PFSK-1 (cell line): ENCODE results near the gene FABP1.

Experiments used
- FOXP2 ChIP-seq: optimal IDR thresholded peaks from 2 replicates; pipeline ENCODE3; 2011; ENCODE audit warnings: borderline replicate concordance, control low read depth, inconsistent platforms; ENCODE audit not compliant: insufficient read depth; ENCODE audit errors: extremely low read length, extremely low read depth
- POLR2AphosphoS5 ChIP-seq: IDR thresholded peaks from 2 replicates; pipeline ENCODE4 v1.6.1; 2012; ENCODE audit warnings: low read depth, mild to moderate bottlenecking, control low read depth, low read length, moderate library complexity
- REST ChIP-seq, 2 experiments: IDR thresholded peaks; 2 replicates each; pipeline versions ENCODE4 v1.6.1 to v1.8.0; 2011 to 2012; ENCODE audit warnings: low read depth in 2 of 2, low read length in 2 of 2, control low read depth in 1 of 2, inconsistent platforms in 1 of 2, mild to moderate bottlenecking in 1 of 2, moderate library complexity in 1 of 2; ENCODE audit not compliant: insufficient read depth in 1 of 2
- SIN3A ChIP-seq: IDR thresholded peaks from 2 replicates; pipeline ENCODE4 v1.6.1; 2012; ENCODE audit warnings: mild to moderate bottlenecking, low read length, moderate library complexity, borderline replicate concordance; ENCODE audit not compliant: insufficient read depth
- TAF1 ChIP-seq: IDR thresholded peaks from 2 replicates; pipeline ENCODE4 v1.6.1; 2012; ENCODE audit warnings: low read length, control low read depth, borderline replicate concordance; ENCODE audit not compliant: insufficient read depth

Gene FABP1

DNA sequence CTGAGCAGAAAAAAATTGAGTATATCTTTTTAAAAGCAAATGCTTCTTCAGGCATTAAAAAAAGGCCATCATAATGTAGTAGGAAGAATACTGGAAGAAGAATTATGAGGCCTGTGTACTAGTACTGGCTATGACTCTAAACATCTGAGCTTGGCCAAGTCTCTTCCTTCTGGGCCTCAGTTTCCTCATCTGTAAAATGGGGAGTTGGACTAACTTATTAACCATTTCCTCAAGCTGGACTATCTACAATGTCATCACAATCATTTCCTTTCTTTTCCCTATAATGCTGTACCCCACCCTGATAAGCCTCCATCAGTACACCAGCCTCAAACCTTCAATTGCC lies 29.3 kb downstream of the FABP1 start:
- TF ChIP-seq POLR2AphosphoS5 (no peak), FOXP2 (no peak), TAF1 (no peak), REST (IDR thresholded peaks at IDR 0.05; ENCODE audit: insufficient read depth in 1 of 2, low read depth in 2 of 2, low read length in 2 of 2) (no peak), SIN3A (no peak)

DNA sequence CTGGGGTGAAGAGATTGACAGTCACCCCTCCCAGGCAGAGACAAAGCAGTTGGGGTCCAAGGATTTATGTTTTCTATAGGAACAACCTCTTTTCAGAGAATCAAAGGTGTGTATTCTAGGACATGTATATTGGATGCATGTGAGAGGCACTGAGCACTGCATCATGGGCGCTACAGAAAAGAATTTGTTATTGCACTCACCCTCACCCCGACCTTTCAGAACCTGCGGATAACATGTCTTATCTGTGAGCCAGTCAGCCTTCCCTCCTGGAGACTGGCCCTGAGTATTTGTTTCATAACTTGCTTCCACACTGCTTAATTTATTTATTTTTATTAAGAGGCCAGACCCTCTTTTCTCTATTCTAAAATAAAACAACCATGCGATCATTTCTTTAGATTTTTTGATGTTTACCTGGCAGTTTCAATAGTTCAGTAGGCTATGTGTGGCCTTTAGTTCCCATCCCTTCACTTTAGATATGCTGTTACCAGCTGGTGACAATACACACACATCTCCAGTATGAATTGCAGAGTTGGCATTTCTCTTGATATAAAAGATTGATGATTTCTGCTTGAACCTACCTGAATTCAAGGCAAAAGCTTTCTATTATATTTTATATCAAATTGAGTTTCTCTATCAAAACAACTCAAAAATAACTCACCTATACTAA lies 29.8 kb downstream of the FABP1 start:
- TF ChIP-seq REST (IDR thresholded peaks at IDR 0.05; ENCODE audit: insufficient read depth in 1 of 2, low read depth in 2 of 2, low read length in 2 of 2) = no peak
- no peak for TF ChIP-seq FOXP2
- no peak for TF ChIP-seq TAF1
- no peak for TF ChIP-seq POLR2AphosphoS5
- TF ChIP-seq SIN3A = no peak

DNA sequence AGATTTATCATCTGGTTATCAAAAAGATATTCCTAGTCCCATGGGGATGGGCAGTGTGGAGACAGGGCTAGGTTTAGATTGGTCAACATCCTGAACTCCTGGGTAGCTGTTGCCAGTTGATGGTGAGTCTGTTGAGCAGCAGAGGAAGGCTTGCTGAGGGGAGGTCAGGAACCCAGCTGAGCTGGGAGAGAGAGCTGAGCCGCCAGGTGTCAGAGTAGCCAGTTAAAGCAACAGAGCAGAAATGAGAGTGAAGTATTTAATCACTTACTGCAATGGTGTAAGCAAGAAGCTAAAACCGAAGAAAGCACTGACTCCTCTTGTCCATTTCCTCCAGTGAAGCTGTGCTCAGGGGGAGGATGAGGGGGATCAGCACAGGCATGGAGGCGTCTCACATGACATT lies 30.7 kb downstream of the FABP1 start:
- no peak for TF ChIP-seq FOXP2
- TF ChIP-seq POLR2AphosphoS5 = no peak
- TF ChIP-seq TAF1 = no peak
- TF ChIP-seq REST (IDR thresholded peaks at IDR 0.05; ENCODE audit: insufficient read depth in 1 of 2, low read depth in 2 of 2, low read length in 2 of 2) = no peak
- no peak for TF ChIP-seq SIN3A

DNA sequence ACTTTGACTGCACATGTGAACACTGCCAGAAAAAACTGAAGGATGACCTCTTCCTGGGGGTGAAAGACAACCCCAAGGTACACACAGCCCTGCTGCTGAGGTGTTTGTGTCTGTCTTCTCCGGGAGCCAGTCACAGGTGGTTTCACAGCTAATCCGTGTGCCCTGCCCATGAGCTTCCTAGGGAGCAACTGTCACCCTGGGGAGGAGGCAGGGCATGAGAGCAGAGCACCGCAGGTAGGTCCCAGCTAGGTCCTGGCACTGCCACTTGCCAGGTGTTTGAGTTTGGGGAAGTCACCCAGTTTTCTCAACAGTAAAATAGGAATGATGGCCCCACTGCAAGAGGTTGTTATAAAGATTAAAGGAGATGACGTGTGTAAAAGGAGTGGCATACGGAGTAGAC lies 31.2 kb downstream of the FABP1 start:
- TF ChIP-seq REST (IDR thresholded peaks at IDR 0.05; ENCODE audit: insufficient read depth in 1 of 2, low read depth in 2 of 2, low read length in 2 of 2) (no peak), TAF1 (no peak), POLR2AphosphoS5 (no peak), SIN3A (no peak), FOXP2 (no peak)

DNA sequence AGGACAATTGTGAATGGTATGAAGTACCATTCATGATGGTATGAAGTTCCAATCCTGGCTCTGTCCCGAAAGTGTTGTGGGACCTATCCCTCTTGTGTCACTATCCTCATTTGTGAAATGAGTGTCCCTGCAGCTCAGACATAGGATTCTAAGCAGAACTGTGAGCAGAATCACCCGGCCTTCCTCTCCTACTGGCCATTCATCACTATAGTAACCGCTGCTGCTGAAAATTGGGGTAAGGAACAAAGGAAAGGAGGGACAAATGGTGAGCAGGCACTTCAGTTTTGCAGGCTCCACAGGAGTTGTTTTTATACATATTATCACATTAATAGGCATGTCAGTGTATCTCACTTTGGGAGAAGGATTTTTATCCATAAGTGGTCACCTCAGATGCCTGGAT lies 32.8 kb downstream of the FABP1 start:
- no peak for TF ChIP-seq POLR2AphosphoS5
- TF ChIP-seq FOXP2 = no peak
- TF ChIP-seq SIN3A = no peak

- TF ChIP-seq POLR2AphosphoS5 (no peak), REST (IDR thresholded peaks at IDR 0.05; ENCODE audit: insufficient read depth in 1 of 2, low read depth in 2 of 2, low read length in 2 of 2) (no peak), TAF1 (no peak), SIN3A (no peak), FOXP2 (no peak)
Observed at GRCh38 chr2:88092773-88093172, 35.1 kb downstream of the FABP1 start.
